SU-DHL-6 (cell line): Measurements from ENCODE around the gene SFTA2.

ENCODE experiments used
- CTCF ChIP-seq: fragments of 200-600 bp; sonication (generic); IDR thresholded peaks from one replicate; pipeline ENCODE4 v1.5.1; 2017; ENCODE audit warnings: antibody characterized with exemption, mild to moderate bottlenecking, low read length, moderate library complexity; ENCODE audit not compliant: insufficient read depth, poor library complexity, severe bottlenecking
- EZH2phosphoT487 ChIP-seq: fragments of 200-600 bp; sonication (generic), shearing (Covaris generic); conservative IDR thresholded peaks from 2 replicates; pipeline ENCODE4 v1.6.1; 2018; ENCODE audit warnings: mild to moderate bottlenecking, antibody characterized with exemption, low read length, moderate library complexity, mixed read lengths

DNA sequence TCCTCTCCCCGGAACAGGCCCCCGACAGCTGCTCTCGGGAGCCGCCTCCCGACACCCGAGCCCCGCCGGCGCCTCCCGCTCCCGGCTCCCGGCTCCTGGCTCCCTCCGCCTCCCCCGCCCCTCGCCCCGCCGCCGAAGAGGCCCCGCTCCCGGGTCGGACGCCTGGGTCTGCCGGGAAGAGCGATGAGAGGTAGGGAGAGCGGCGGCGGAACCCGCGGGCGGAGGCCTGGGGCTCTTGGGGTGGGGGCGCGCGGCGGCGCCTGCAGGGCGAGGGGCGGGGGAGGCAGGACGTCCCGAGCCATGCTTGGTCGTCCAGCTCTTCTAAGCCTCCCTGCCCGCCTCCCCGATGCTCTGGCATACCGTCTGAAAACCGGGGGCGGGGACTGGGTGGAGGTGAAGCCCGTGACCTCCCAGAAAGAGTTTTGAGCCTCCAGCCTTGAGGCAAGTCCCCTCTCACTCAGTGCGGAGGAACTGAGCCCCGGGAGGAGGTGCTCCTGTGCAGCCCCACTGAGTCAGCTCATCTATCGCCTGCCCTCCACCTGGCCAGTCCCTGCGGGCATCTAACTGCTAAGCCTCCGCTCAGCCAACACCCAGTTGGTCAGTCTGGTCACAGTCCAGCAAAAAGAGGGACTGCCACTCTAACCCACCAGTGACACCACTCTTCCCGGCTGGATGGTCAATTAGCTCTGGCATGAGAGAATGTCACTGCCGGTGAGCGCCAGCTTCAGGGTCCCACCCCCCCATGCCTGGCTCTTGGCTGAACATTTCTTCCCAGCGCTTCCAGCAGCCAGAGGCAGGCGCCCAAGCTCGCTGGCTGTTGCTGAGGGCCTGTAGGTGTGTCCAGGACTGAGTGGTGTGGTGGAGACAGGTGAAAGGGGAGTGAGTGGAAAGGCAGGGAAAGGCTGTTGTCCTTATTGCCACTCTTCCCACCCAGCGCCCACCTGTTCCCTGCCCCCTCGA, 47.2 kb downstream of the SFTA2 start:
- no peak for TF ChIP-seq CTCF
- TF ChIP-seq EZH2phosphoT487 = no peak
